H1 (cell line): ENCODE results near the gene CCDC91. TPM values are rescaled to one million over a fixed set of nuclear protein-coding genes. Genes with fewer than 3 reads are reported as not detected.
"Not testable (repeated sequence)": the region's sequence is repeated elsewhere in the genome, so short reads cannot be mapped to it uniquely, and the experiment has no call there.

Experiments
- CTCF ChIA-PET: fragments of 300-600 bp; sonication (Branson Sonifier 250); formaldehyde crosslinking; loops from one replicate; lab custom pipeline; 2021; ENCODE audit not compliant: partially characterized antibody; lab: Charles Lee
- POLR2A ChIA-PET: fragments of 300-600 bp; sonication (Branson Sonifier 250); formaldehyde crosslinking; loops from one replicate; lab custom pipeline; 2021; ENCODE audit warnings: inconsistent platforms; ENCODE audit not compliant: partially characterized antibody; lab: Charles Lee
- DNase-seq, 2 experiments: peaks; one replicate each; pipeline versions ENCODE4 v3.0.0 to v3.0.0-alpha.2; 2010 to 2022; ENCODE audit warnings: low spot score in 2 of 2, low read depth in 1 of 2, mixed read lengths in 1 of 2
- FAIRE-seq: peaks from 2 replicates; lab custom pipeline; 2011; peaks lifted over from hg19 to GRCh38; lab: Jason Lieb, UNC
- H2AFZ ChIP-seq: 2 replicates; pipeline ENCODE4 v1.8.1; 2012; ENCODE audit warnings: low read length, inconsistent platforms
- H2AK5ac ChIP-seq: 2 replicates; pipeline ENCODE4 v1.6.1; 2013; ENCODE audit warnings: low read depth, low read length
- H2BK120ac ChIP-seq: replicated peaks from 2 replicates; pipeline ENCODE3; 2013; ENCODE audit warnings: low read depth, low read length, inconsistent platforms
- H2BK12ac ChIP-seq: 2 replicates; pipeline ENCODE4 v1.6.1; 2013; ENCODE audit warnings: low read depth, low read length
- H2BK15ac ChIP-seq: 2 replicates; pipeline ENCODE4 v1.6.1; 2013; ENCODE audit warnings: low read length
- H2BK20ac ChIP-seq: 2 replicates; pipeline ENCODE4 v1.6.1; 2013; ENCODE audit warnings: low read length
- H2BK5ac ChIP-seq: 2 replicates; pipeline ENCODE4 v1.6.1; 2013; ENCODE audit warnings: low read depth, low read length
- H3K14ac ChIP-seq: 2 replicates; pipeline ENCODE4 v1.6.1; 2013; ENCODE audit warnings: inconsistent platforms; ENCODE audit not compliant: insufficient read length
- H3K18ac ChIP-seq: 2 replicates; pipeline ENCODE4 v1.6.1; 2013; ENCODE audit warnings: low read length; ENCODE audit errors: extremely low read depth
- H3K23ac ChIP-seq: 2 replicates; pipeline ENCODE4 v1.6.1; 2013; ENCODE audit warnings: inconsistent platforms; ENCODE audit not compliant: insufficient read length
- H3K23me2 ChIP-seq: 2 replicates; pipeline ENCODE4 v1.6.1; 2013; ENCODE audit warnings: low read depth, low read length
- H3K27ac ChIP-seq: 2 replicates; pipeline ENCODE4 v1.6.1; 2011; ENCODE audit warnings: low read depth, low read length, inconsistent platforms
- H3K27me3 ChIP-seq, 4 experiments: replicated peaks in 1 of 4; 1 replicate in 1 of 4; 2 replicates in 3 of 4; pipeline versions ENCODE4 v1.6.1 to v1.8.1; 2011 to 2013; ENCODE audit warnings: low read length in 3 of 4, mild to moderate bottlenecking in 3 of 4, inconsistent platforms in 2 of 4, mixed read lengths in 2 of 4, moderate library complexity in 1 of 4; ENCODE audit not compliant: control insufficient read depth in 3 of 4, insufficient read depth in 3 of 4; ENCODE audit errors: extremely low read depth in 1 of 4
- H3K36me3 ChIP-seq, 4 experiments: 2 replicates each; pipeline versions ENCODE4 v1.6.1 to v1.8.1; 2011 to 2013; ENCODE audit warnings: mild to moderate bottlenecking in 4 of 4, low read length in 3 of 4, moderate library complexity in 2 of 4, control low read depth in 1 of 4, inconsistent platforms in 1 of 4; ENCODE audit not compliant: insufficient read depth in 4 of 4, control insufficient read depth in 2 of 4
- H3K4ac ChIP-seq: replicated peaks from 2 replicates; pipeline ENCODE3; 2013; ENCODE audit warnings: low read length, low read depth, mixed read lengths, inconsistent platforms; ENCODE audit not compliant: insufficient read length
- H3K4me1 ChIP-seq, 4 experiments: replicated peaks in 1 of 4; 1 replicate in 1 of 4; 2 replicates in 3 of 4; pipeline versions ENCODE4 v1.6.1 to v1.8.1; 2011 to 2013; ENCODE audit warnings: low read length in 3 of 4, inconsistent platforms in 2 of 4, mixed read lengths in 1 of 4; ENCODE audit not compliant: insufficient read depth in 4 of 4, control insufficient read depth in 3 of 4
- H3K4me2 ChIP-seq, 2 experiments: 2 replicates each; pipeline versions ENCODE4 v1.6.1 to v1.8.1; 2011 to 2013; ENCODE audit warnings: low read depth in 2 of 2, low read length in 2 of 2, control low read depth in 1 of 2, inconsistent platforms in 1 of 2, mild to moderate bottlenecking in 1 of 2; ENCODE audit not compliant: insufficient read depth in 1 of 2
- H3K4me3 ChIP-seq, 4 experiments: fragments of 200-600, 300-600 bp in 1 of 4; sonication (generic), shearing (Covaris generic), sonication (Bioruptor Twin) in 1 of 4; 2 replicates each; pipeline versions ENCODE4 v1.5.1 to v1.8.1; 2011 to 2016; ENCODE audit warnings: low read length in 4 of 4, low read depth in 3 of 4, control low read depth in 2 of 4, inconsistent platforms in 2 of 4, mild to moderate bottlenecking in 2 of 4, mixed read lengths in 1 of 4, moderate library complexity in 1 of 4; ENCODE audit not compliant: insufficient read depth in 2 of 4; ENCODE audit errors: extremely low read depth in 1 of 4
- H3K56ac ChIP-seq: replicated peaks from 2 replicates; pipeline ENCODE3; 2013; ENCODE audit warnings: low read depth, mild to moderate bottlenecking, mixed read lengths, low read length, inconsistent platforms; ENCODE audit not compliant: insufficient read length
- H3K79me1 ChIP-seq: 2 replicates; pipeline ENCODE4 v1.6.1; 2013; ENCODE audit warnings: low read depth, low read length, control low read depth
- H3K79me2 ChIP-seq, 2 experiments: 2 replicates each; pipeline versions ENCODE4 v1.6.1 to v1.8.1; 2012 to 2013; ENCODE audit warnings: low read length in 2 of 2, mild to moderate bottlenecking in 2 of 2, inconsistent platforms in 1 of 2; ENCODE audit not compliant: insufficient read depth in 2 of 2, control insufficient read depth in 1 of 2
- H3K9ac ChIP-seq, 4 experiments: replicated peaks in 1 of 4; 1 replicate in 1 of 4; 2 replicates in 3 of 4; pipeline versions ENCODE4 v1.6.1 to v1.8.1; 2011 to 2013; ENCODE audit warnings: low read depth in 3 of 4, low read length in 3 of 4, control low read depth in 2 of 4, mild to moderate bottlenecking in 2 of 4, moderate library complexity in 2 of 4, inconsistent platforms in 1 of 4; ENCODE audit errors: extremely low read depth in 1 of 4
- H3K9me3 ChIP-seq, 2 experiments: 2 replicates each; pipeline versions ENCODE4 v1.6.1 to v1.8.1; 2012 to 2013; ENCODE audit warnings: mild to moderate bottlenecking in 2 of 2, moderate library complexity in 2 of 2, control low read depth in 1 of 2, inconsistent platforms in 1 of 2, low read depth in 1 of 2, low read length in 1 of 2, mixed read lengths in 1 of 2; ENCODE audit not compliant: insufficient read depth in 2 of 2
- H4K20me1 ChIP-seq, 2 experiments: replicated peaks in 1 of 2; 2 replicates each; pipeline versions ENCODE3 to v1.8.1; 2011 to 2013; ENCODE audit warnings: inconsistent platforms in 2 of 2, low read length in 2 of 2, mild to moderate bottlenecking in 1 of 2; ENCODE audit not compliant: insufficient read depth in 2 of 2, control insufficient read depth in 1 of 2
- H4K5ac ChIP-seq: 2 replicates; pipeline ENCODE4 v1.6.1; 2013; ENCODE audit warnings: low read length, low read depth, mixed read lengths, inconsistent platforms; ENCODE audit not compliant: insufficient read length
- H4K8ac ChIP-seq: 2 replicates; pipeline ENCODE4 v1.8.0; 2013; ENCODE audit warnings: mild to moderate bottlenecking, moderate library complexity, low read length, inconsistent platforms; ENCODE audit not compliant: insufficient read depth; ENCODE audit errors: extremely low read depth
- H4K91ac ChIP-seq: replicated peaks from 2 replicates; pipeline ENCODE3; 2013; ENCODE audit warnings: low read length, mixed read lengths, inconsistent platforms; ENCODE audit not compliant: insufficient read length
- WGBS, 2 experiments: shearing (Covaris generic) in 1 of 2; methylation state at CpG; one replicate each; pipeline versions ENCODE4 v1.1.6 to v1.1.7; 2013 to 2015; ENCODE audit warnings: low lambda C conversion rate in 2 of 2, mixed read lengths in 2 of 2, inconsistent platforms in 1 of 2, low coverage in 1 of 2, missing lambda C conversion rate in 1 of 2; ENCODE audit not compliant: insufficient replicate concordance in 2 of 2, insufficient coverage in 1 of 2, insufficient read length in 1 of 2; ENCODE audit errors: extremely low coverage in 1 of 2, missing lambda C conversion rate in 1 of 2; 5-methylcytosine and 5-hydroxymethylcytosine counted together
- polyA plus RNA-seq, 7 experiments: library from polyadenylated mRNA; depleted of rRNA in 3 of 7; stranded (reverse) in 5 of 7; unstranded in 2 of 7; fragments of >200 nt in 5 of 7; fragments of 200-250 nt in 2 of 7; gene quantifications; 1 replicate in 5 of 7; 2 replicates in 1 of 7; 4 replicates in 1 of 7; pipeline versions ENCODE4 v1.2.1 to v1.2.3, GENCODE V29; 2011 to 2013; ENCODE audit warnings: missing spikeins in 2 of 7, mixed read lengths in 2 of 7
- total RNA-seq: library from RNA; stranded (reverse); fragmentation: NEBNext Ultra II Directional; extraction: Animal tissue kit (Norgen Biotek cat#: 25700); gene quantifications from 2 replicates; pipeline ENCODE4 v1.2.1, GENCODE V29; 2021

Gene CCDC91
- total and polyA plus RNA-seq, 2 of the 8 experiments (the other 6 are each of a cell fraction or from before 2014, with no cell fraction given): 8.6 to 23.1 TPM

- 96% methylated on average over 2 of the region's 2 CpGs; no CpG with 5 or more reads in 1 of the 2 experiments for WGBS, 2 experiments
- H4K20me1 ChIP-seq: not testable (repeated sequence)
Observed at GRCh38 chr12:28329727-28330126, 139.5 kb downstream of the CCDC91 start.

DNA sequence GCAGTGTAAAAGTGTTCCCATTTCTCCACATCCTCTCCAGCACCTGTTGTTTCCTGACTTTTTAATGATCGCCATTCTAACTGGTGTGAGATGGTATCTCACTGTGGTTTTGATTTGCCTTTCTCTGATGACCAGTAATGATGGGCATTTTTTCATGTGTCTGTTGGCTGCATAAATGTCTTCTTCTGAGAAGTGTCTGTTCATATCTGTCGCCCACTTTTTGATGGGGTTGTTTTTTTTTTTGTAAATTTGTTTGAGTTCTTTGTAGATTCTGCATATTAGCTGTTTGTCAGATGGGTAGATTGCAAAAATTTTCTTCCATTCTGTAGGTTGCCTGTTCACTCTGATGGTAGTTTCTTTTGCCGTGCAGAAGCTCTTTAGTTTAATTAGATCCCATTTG is 140.0 kb downstream of the CCDC91 start:
- H3K4me2 ChIP-seq, H4K20me1 ChIP-seq, H2BK5ac ChIP-seq, H3K4me3 ChIP-seq, FAIRE-seq, H3K14ac ChIP-seq, H3K4ac ChIP-seq, POLR2A ChIA-PET, H3K56ac ChIP-seq, H3K79me2 ChIP-seq, H3K23ac ChIP-seq, H3K18ac ChIP-seq, H3K4me1 ChIP-seq, H2AFZ ChIP-seq, H4K91ac ChIP-seq, H2BK12ac ChIP-seq, H2BK20ac ChIP-seq, H3K9me3 ChIP-seq, H3K27ac ChIP-seq, DNase-seq, H3K79me1 ChIP-seq, H4K5ac ChIP-seq, H4K8ac ChIP-seq, CTCF ChIA-PET, H3K23me2 ChIP-seq, H3K36me3 ChIP-seq, H3K27me3 ChIP-seq, H2BK120ac ChIP-seq, H2AK5ac ChIP-seq, H3K9ac ChIP-seq, H2BK15ac ChIP-seq: not testable (repeated sequence)
- WGBS, 2 experiments: 93% methylated on average over 3 of the region's 3 CpGs; no CpG with 5 or more reads in 1 of the 2 experiments

More at GRCh38 chr12:28329727-28330126, 139.5 kb downstream of the CCDC91 start:
- H3K4me2 ChIP-seq, H3K4me3 ChIP-seq, H3K27ac ChIP-seq, CTCF ChIA-PET, H3K36me3 ChIP-seq, H3K79me2 ChIP-seq, H3K14ac ChIP-seq, H4K8ac ChIP-seq, H3K23me2 ChIP-seq, H3K9me3 ChIP-seq, H2AK5ac ChIP-seq, H2BK5ac ChIP-seq, H2BK120ac ChIP-seq, H3K18ac ChIP-seq, DNase-seq, H4K91ac ChIP-seq, H3K9ac ChIP-seq, FAIRE-seq, H3K4ac ChIP-seq, H2BK20ac ChIP-seq, H3K4me1 ChIP-seq, H2AFZ ChIP-seq, H3K27me3 ChIP-seq, H3K56ac ChIP-seq, H3K23ac ChIP-seq, H2BK15ac ChIP-seq, H3K79me1 ChIP-seq, H2BK12ac ChIP-seq, POLR2A ChIA-PET, H4K5ac ChIP-seq: not testable (repeated sequence)
